ENCODE results near the gene RAB11B.
"Not testable (repeated sequence)": the region's sequence is repeated elsewhere in the genome, so short reads cannot be mapped to it uniquely, and the experiment has no call there.

The RAB11B gene

DNA sequence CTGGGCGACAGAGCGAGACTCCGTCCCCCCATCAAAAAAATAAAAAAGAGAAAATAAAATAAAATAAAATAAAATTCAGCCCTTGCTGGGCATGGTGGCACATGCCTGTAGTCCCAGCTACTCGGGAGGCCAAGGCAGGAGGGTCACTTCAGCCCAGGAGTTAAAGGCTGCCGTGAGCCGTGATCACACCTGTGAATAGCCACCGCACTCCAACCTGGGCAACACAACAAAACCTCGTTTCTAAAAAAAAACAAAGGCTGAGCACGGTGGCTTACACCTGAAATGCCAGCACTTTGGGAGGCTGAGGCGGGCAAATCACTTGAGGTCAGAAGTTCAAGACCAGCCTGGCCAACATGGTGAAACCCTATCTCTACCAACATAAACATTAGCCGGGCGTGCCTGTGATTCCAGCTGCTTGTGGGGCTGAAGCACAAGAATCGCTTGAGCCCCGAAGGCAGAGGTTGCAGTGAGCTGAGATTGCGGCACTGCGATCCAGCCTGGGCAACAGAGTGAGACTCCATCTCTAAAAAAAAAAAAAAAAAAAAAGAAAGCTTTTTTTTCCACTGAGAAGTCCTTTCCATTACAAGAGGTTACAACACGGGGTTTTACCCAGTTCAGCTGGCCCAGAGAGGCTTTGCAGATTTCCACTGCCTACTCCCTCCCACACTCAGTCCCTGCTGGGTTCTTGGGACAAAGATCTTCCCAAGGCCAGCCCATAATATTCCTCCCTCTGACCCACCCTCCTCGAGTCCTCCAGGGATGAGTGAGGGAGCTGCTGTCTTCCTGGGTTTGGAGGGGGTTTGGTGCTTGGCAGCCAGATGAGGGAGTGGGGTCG lies 19.8 kb upstream of the RAB11B start:
- peak; percentile 73 for DNase-seq (ENCODE audit: low read depth)

DNA sequence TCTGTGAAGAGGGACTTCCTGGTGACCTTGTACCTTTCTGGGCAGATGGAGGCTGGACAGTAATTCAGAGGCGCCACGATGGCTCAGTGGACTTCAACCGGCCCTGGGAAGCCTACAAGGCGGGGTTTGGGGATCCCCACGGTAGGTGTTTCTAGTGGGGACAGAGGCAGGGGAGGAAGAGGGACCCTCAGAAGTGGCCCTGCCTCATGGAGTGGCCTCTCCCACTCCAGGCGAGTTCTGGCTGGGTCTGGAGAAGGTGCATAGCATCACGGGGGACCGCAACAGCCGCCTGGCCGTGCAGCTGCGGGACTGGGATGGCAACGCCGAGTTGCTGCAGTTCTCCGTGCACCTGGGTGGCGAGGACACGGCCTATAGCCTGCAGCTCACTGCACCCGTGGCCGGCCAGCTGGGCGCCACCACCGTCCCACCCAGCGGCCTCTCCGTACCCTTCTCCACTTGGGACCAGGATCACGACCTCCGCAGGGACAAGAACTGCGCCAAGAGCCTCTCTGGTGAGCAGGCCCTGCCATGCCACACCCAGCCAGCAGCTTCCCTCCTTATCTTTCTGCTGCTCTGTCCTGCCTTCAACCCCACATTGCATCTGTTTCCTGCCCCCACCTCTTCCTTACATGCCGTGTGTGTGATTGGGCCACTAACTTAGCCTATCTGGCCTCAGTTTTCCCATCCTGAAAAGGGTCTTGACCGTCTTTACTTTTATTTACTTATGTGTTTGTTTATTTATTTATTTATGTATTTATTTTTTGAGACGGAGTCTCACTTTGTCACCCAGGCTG lies 19.0 kb upstream of the RAB11B start:
- no peak for DNase-seq (ENCODE audit: low read depth)

DNA sequence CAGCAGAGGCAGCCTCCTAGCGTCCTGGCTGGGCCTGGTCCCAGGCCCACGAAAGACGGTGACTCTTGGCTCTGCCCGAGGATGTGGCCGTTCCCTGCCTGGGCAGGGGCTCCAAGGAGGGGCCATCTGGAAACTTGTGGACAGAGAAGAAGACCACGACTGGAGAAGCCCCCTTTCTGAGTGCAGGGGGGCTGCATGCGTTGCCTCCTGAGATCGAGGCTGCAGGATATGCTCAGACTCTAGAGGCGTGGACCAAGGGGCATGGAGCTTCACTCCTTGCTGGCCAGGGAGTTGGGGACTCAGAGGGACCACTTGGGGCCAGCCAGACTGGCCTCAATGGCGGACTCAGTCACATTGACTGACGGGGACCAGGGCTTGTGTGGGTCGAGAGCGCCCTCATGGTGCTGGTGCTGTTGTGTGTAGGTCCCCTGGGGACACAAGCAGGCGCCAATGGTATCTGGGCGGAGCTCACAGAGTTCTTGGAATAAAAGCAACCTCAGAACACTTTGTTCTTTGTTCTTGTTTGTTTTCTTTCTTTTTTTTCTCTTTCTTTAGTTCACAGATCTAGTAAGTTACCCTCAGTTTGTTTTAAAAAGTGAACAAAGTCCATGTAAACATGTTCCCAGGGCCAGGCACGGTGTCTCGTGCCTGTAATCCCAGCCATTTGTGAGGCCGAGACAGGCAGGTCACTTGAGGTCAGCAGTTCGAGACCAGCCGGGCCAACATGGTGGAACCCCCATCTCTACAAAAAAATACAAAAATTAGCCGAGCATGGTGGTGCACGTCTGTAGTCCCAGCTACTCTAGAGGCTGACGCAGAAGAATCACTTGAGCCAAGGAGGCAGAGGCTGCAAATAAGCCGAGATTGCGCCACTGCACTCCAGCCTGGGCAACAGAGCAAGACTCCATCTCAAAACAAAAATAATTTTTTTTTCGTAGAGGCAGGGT lies 16.0 kb upstream of the RAB11B start:
- peak; percentile 51 for DNase-seq (ENCODE audit: low read depth)

DNA sequence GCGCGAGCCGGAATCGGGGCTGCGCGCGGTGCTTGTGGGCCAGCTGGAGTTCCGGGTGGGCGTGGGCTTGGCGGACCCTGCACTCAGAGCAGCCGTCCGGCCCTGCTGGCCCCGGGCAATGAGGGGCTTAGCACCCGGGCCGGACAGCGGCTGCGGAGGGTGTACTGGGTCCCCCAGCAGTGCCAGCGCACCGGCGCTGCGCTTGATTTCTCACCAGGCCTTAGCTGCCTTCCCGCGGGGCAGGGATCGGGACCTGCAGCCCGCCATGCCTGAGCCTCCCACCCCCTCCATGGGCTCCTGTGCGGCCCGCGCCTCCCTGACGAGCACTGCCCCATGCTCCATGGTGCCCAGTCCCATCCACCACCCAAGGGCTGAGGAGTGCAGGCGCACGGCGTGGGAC lies 14.4 kb upstream of the RAB11B start:
- DNase-seq (ENCODE audit: low read depth), result not testable (repeated sequence)

DNA sequence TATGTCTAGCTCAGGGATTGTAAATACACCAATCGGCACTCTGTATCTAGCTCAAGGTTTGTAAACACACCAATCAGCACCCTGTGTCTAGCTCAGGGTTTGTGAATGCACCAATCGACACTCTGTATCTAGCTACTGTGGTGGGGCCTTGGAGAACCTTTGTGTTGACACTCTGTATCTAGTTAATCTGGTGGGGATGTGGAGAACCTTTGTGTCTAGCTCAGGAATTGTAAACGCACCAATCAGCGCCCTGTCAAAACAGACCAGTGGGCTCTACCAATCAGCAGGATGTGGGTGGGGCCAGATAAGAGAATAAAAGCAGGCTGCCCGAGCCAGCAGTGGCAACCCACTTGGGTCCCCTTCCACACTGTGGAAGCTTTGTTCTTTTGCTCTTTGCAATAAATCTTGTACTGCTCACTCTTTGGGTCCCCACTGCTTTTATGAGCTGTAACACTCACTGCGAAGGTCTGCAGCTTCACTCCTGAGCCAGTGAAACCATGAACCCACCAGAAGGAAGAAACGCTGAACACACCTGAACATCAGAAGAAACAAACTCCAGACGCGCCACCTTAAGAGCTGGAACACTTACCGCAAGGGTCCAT lies 13.7 kb upstream of the RAB11B start:
- not testable (repeated sequence) for DNase-seq (ENCODE audit: low read depth)

DNA sequence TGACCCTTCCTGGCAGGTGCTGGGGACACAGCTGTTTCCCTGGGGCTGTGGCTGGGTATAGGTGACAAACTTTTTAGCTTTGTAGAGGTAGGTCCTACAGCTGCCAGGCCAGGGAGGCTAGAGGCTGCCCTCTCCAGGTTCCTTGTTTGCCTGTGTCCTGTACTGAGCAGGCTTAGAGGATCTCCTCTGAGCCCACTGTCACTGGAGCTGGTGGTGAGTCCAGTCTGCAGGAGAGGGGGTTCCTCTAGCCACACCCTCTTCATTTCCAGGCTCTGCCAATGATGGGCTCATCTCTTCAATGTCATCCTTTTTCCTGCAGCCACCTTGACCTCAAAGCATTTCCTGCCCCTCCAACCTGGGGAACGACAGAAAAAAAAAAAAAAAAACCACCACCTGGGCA lies 12.6 kb upstream of the RAB11B start:
- no peak for DNase-seq (ENCODE audit: low read depth)

DNA sequence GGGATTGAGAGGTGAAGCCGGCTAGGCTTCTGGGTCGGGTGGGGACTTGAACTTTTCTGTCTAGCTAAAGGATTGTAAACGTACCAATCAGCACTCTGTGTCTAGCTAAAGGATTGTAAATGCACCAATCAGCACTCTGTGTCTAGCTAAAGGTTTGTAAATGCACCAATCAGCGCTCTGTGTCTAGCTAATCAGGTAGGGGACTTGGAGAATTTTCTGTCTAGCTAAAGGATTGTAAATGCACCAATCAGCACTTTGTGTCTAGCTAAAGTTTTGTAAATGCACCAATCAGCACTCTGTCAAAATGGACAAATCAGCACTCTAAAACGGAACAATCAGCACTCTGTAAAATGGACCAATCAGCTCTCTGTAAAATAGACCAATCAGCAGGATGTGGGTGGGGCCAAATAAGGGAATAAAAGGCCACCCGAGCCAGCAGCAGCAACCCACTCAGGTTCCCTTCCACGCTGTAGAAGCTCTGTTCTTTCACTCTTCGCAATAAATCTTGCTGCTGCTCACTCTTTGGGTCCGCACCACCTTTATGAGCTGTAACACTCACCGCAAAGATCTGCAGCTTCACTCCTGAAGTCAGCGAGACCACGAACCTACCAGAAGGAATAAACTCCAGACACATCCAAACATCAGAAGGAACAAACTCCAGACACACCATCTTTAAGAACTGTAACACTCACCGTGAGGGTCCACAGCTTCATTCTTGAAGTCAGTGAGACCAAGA lies 10.8 kb upstream of the RAB11B start:
- DNase-seq (ENCODE audit: low read depth), result not testable (repeated sequence)

DNA sequence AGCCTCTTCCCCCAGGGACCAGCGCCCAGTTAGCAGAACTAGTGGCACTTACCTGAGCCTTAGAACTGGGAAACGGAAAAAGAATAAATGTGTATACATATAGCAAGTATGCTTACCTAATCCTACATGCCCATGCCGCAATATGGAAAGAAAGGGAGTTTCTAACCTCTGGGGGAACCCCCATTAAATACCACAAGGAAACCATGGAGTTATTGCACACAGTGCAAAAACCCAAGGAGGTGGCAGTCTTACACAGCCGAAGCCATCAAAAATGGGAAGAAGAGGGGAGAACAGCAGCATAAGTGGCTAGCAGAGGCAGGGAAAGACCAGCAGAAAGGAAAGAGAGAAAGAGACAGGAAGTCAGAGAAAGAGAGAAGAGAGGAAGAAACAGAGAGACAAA lies 5.6 kb upstream of the RAB11B start:
- DNase-seq (ENCODE audit: low read depth), result not testable (repeated sequence)

DNA sequence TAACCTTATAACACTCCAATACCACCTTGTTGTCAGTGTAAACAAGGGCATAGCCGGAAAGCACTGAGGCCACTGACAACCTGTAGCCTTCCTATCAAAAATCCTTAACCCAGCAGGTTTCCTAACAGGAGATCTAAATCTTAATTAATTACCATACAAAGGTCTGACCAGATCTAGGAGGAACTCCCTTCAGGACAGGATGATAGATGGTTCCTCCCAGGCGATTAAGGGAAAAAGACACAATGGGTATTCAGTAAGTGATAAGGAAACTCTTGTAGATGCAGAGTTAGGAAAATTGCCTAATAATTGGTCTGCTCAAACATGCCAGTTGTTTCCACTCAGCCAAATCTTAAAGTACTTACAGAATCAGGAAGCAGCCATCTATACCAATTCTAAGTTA lies 5.1 kb upstream of the RAB11B start:
- DNase-seq (ENCODE audit: low read depth), result not testable (repeated sequence)

DNA sequence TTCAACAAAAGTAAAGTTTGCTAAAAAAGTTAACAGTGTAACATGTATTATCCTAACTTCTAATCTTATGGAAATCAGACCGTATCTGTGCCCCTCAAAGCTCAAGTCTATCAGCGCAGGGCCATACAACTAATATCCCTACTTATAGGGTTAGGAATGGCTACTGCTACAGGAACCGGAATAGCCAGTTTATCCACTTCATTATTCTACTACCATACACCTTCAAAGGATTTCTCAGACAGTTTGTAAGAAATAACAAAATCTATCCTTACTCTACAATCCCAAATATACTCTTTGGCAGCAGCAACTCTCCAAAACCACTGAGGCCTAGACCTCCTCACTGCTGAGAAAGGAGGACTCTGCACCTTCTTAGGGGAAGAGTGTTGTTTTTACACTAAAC lies 4.6 kb upstream of the RAB11B start:
- not testable (repeated sequence) for DNase-seq (ENCODE audit: low read depth)

DNA sequence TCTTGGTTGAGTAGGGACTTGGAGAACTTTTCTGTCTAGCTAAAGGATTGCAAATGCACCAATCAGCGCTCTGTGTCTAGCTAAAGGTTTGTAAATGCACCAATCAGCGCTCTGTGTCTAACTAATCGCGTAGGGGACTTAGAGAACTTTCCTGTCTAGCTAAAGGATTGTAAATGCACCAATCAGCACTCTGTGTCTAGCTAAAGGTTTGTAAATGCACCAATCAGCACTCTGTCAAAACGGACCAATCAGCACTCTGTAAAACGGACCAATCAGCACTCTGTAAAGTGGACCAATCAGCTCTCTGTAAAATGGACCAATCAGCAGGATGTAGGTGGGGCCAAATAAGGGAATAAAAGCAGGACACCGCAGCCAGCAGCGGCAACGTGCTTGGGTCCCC lies 3.7 kb upstream of the RAB11B start:
- not testable (repeated sequence) for DNase-seq (ENCODE audit: low read depth)

DNA sequence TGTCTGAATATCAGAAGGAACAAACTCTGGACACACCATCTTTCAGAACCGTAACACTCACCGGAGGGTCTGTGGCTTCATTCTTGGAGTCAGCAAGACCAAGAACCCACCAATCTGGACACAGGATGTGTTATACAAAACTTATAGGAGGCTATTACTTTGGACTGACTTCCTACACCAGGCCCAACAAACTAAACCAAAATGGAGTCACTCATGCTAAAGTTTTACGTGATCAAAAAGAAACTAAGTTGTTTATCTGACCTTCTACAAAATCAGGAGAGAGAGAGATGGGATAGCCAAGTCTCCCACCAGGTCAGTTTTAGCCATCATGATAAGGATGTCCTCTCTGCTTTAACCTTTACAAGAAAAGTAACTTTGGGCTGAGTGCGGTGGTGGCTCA lies 3.2 kb upstream of the RAB11B start:
- DNase-seq (ENCODE audit: low read depth), result no peak

DNA sequence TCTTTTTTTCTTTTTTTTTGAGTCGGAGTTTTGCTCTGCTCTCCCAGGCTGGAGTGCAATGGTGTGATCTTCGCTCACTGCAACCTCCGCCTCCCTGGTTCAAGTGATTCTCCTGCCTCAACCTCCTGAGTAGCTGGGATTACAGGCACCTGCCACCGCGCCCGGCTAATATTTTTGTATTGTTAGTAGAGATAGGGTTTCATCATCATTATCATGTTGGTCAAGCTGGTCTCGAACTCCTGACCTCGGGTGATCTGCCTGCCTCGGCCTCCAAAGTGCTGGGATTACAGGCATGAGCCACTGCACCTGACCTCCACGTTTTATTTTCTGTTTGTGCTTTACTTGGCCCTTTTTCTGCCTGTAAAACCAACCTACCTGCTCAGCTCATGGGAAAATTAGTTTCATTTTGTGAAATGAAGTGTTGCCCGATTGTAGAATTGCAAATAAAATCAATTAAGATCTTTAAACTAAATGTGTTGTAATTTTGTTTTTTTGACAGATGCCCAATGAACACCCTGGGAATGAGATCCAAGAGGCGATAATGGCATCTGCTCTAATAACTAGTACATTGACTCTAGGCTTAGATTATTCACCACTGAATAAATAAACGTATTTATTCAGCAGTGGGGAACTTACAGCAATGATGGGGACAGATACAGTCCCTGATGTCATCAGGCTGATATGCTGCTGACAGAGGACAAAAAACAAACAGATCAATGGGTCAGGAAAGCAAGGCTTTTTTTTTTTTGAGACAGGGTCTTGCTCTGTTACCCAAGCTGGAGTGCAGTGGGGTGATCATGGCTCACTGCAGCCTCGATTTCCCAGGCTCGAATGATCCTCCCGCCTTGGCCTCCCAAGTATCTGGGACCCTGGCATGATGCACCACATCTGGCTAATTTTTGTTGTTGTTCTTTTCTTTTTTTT lies 2.2 kb upstream of the RAB11B start:
- no peak for DNase-seq (ENCODE audit: low read depth)

DNA sequence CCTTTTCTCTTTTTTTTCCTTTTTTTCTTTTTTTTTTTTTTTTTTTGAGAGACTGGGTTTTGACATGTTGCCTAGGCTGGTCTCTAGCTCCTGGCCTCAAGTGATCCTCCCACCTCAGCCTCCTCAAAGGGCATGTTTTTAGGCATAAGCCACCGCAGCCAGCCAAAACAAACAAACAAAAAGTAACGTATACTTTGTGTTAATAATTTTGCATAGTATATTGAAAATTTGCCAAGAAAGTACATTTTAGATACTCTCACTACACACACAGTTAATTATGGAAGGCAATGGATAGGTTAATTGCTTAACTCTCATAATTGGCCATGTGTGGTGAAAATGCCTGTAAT lies 1.6 kb upstream of the RAB11B start:
- DNase-seq (ENCODE audit: low read depth), result no peak

DNA sequence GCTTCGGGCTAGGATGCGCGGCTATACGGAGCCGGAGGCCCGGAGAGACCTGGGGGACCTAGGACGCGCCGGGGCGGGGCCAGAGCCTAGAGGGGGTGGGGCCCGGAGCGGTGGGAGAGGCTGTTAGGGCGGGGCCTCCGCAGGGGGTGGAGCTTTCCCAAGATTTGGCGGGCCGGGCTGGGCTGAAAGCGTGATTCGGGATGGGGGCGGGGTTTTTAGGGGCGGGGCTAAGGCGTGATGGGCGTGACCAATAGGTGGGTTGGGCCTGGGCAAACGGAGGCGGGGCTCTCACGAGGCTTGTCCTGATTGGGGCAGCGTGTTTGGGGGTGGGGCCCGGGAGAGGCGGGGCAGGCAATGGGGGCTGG lies 439 bp downstream of the RAB11B start:
- peak; percentile 86 for DNase-seq (ENCODE audit: low read depth)

DNA sequence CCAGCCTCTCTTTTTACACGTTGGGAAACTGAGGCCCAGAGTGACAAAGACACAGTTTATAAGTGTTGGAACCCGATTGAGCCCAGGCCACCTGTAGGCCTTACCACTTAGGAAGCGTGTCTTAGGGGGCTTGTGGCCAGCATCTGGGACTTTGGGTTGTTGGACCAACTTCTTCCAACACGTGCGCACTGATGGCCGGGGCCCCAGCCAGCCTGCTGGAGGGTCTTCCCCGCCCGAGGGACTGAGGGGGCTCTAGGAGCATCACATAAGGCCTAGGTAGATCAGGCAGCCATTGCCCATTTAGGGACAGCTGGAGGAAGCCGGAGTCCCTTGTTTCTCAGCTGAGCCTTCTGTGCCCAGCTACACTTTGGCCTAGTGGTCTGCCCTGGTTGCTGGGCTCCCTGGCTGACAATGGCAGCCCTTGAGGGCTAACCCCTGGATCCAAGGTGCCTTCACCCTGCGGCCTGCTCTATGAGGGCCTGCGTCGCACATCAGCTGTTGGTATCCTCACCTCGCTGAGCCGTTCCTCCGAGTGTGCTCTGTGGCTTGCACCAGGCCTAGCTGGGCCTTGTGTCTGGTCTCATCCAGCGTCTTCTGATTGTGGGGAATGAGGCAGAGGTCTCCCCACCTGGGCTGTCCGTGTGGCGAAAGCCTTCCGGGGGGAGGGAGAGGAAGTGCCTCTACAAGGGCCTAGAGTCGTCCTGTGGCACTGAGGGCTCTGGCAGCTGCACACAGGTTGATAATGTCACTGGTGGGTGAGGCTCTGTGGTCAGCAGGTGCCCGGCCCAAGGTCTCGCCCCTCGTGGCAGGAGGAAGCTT lies 1.2 kb downstream of the RAB11B start:
- no peak for DNase-seq (ENCODE audit: low read depth)

DNA sequence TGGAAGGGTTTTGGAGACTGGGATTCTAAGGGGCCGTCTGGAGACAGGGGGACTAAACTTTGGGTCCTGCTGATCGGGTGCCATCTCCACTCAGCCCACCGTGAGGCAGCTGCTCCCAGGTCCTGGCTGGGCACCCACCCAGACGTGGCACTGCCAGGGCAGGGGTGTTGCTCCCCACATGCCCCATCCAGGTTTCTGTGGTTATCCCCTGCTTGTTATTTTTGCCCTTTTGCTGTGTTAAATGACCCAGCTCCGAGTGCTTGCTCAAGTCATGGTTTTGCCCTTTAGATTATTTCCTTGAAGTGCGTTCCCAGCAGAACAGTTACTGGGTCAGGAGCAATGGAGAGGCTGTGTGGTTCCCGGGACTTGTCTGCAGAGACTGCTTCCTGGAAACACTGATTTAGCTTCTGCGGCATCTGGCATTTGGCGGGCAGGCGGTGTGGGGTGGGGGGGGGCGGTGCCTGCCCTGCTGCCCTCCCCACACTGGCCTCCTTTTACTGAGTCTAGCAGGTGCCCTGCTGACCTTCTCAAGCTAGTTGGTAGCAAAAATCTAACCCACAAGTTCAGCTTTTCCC lies 1.9 kb downstream of the RAB11B start:
- peak; percentile 68 for DNase-seq (ENCODE audit: low read depth)

DNA sequence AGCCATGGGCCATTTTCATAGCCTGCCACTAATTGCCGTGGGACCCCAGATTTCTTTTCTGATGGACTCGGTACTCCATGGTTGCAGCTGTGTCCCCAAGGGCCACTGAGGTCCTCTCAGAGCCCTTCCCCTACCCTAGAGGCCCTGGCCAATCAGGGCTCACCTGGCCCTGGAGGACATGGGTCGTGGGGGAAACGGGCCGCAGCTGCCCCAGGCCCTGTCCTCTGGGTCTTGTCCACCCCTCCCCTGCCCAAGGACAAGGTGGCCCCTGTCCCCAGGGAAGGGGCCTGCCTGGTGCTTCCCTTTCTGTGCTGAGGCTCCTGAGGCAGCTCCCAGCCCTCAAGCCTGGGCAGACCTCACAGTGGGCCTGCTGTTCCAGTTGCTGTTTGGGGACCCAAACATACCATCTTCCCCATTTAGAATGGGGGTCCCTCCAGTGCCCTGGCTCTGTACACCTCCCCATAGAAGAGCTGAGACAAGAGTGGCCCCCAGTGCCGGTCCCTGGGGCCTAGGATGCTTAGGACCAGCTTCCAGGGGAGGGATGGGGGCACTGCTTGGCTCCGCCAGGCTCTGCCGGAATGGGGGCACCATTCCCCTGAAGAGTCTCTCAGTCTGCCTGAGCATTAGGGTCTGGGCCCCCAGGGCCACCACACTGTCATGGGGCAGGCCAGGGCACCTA lies 3.2 kb downstream of the RAB11B start:
- DNase-seq (ENCODE audit: low read depth), result no peak

Measured in fibroblast of gingiva (primary cell).